HG03354 (cell line): ENCODE data around the gene METTL6.
"Not testable (repeated sequence)": the region's sequence is repeated elsewhere in the genome, so short reads cannot be mapped to it uniquely, and the experiment has no call there.

Experiments used
- ATAC-seq: cut with Tn5 transposase; IDR thresholded peaks from one replicate; pipeline ENCODE4 v1.9.1; 2021; ENCODE audit warnings: mild to moderate bottlenecking; ENCODE audit not compliant: unreplicated experiment, poor library complexity, severe bottlenecking

METTL6 gene, protein sequence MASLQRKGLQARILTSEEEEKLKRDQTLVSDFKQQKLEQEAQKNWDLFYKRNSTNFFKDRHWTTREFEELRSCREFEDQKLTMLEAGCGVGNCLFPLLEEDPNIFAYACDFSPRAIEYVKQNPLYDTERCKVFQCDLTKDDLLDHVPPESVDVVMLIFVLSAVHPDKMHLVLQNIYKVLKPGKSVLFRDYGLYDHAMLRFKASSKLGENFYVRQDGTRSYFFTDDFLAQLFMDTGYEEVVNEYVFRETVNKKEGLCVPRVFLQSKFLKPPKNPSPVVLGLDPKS

DNA sequence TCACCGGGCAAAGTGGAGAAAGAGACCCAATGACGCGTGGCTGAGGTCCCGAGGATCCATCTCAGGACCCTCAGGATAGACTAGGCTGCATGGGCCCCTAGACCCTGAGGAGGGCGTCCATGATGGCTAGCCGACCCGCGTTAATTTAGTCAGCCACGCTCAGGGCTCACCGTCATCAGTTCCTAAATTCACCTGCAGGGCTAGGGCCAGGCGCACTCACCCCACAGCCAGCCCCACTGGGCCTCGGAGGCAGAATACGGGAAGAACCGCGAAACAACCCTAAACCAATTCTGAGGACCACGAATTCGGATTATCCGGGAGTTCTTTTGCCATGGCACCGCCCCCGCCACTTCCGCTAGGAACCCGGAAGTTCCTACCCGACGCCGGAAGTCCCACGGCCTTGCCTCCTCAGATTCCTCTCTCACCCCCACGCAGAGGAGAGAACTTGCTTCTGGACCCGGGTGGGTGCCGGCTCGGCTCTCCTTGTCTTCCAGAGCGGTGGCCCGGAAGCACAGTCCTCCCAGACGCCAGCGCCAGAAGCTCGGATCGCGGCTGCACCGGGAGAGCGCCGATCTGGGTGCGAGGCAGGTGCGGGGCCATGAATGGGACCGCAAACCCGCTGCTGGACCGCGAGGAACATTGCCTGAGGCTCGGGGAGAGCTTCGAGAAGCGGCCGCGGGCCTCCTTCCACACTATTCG lies at the start of gene METTL6, which contains the start of gene EAF1:
Gene METTL6, minus strand, starts transcription at position 363 of the 699 bp plus-strand sequence. CDS start 1,033 bp downstream, outside the sequence.
Gene EAF1, plus strand, starts transcription at position 417 of the 699 bp plus-strand sequence. Its CDS starts 182 bp downstream, at position 599.
- ATAC-seq: peak; percentile 94

DNA sequence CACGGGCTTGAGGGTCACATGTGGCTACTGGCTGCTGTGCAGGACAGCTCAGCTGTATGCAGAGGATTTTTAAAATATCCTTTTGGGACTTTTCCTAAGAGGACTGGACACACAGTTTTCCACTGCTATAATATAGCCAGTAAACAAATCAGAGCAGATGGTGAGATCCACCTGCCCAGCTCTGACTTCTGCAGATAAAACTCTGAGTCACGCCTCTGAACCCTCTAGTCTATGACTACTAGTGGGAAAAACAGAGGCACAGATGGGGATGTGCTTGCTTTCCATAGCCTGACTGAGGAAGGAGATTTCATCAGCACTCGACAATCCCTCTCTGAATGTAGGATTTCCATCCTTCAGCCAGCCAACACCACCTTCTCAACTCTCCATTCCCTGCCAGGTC lies 49.0 kb upstream of the METTL6 start:
- no peak for ATAC-seq

DNA sequence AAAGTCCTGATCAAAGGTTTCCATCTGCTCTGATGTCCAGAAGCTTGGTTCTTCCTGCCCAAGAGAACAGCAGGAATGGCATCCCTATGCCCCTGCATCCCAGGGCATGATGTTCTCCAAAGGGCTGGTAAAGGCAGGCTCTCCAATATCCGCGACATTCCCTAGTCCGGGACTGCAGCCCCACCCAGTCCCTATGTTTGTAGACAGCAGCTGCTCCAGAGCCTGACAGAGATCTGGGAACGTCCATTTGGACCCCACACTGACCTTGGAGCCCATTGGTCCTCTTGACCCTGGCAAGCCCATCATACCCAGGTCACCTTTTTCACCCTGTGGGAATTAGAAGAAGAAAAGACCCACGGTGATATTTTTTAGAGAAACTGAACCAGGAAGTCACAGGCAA lies 47.8 kb upstream of the METTL6 start:
- ATAC-seq: no peak

- ATAC-seq: no peak
These were observed 44.5 kb upstream of the METTL6 start for GRCh38 chr3:15471861-15472260.

DNA sequence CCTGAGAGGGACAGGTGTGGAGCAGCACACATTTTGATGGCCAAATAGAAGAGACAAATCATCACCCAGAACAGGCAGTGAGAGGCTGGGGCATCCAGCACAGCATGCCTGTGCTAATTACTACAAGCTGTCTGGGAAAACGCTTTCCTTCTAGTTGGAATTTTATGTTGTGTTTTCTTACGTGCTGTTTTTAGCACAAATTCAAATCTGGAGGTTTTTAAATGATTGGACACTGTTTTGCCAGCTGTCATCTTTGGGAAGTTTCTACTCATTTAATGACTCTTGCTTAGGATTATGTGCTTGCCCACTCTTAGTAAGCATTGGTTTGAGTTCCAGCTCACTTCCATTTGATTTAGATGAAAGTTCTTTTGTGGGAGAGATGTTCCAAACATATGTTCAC lies 43.5 kb upstream of the METTL6 start:
- ATAC-seq: no peak

DNA sequence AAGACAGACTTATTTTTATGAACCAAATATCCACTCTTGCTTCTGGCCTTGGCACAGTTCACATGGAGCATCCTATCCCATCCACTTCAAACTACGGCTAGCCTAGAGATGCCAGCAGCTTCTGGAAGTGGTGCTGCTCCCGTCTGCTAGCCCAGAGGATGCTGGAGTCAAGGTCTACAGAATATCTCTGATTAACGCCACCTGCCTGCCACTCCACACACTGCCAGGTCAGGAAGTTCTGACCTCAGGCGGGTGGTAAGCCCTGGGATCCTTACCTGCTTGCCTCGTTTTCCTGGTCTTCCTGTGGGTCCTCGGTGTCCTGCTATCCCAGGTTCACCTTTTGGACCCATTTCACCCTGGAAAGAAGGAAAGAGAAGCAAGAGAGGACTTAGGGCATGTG lies 42.9 kb upstream of the METTL6 start:
- ATAC-seq: no peak

DNA sequence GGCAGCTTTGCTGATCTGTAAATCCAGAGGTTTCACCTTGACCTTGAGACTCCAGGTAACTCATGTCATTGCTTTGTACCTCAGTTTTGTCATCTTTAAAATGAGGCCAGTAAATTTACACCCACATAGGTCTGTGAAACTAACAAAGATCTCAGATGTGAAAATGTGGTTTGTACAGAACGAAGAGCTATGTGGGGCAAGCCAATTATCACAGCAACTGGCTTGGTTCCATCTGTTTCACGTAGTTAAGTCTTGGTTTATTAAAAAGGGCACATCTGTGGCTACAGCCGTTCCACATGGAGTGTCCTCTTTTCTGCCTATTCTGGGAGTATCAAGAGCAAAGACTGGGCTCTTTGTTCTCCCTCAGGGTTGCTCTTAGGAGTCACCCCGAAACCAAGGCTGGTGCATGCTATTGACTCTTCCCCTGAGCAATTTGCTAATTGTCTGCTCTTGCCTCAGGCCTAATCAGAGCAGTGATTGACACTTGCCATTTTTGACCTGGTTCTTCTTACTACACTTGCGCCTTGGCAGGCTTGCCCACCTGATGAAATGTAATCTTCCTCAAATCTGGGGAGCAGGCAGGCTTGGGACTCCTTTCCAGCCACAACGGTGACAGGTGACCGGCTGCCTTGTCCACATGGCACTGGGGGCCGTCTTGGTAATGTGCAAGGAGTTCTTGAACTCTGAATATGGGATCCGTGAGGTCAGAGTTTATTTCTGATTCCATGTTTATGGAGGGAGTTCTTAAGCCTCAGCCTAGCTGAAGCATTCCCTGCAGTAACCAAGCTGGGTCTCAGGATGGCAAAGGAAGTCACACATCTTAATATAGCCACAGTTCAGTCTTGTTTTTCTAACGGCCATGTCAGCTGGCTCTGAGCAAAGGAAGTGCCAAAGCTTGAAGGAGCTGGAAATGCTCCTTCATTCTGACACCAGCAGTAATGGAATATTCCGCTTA lies 40.2 kb upstream of the METTL6 start:
- no peak for ATAC-seq

GRCh38 chr3:15465876-15466585 lies 38.7 kb upstream of the METTL6 start:
- no peak for ATAC-seq

DNA sequence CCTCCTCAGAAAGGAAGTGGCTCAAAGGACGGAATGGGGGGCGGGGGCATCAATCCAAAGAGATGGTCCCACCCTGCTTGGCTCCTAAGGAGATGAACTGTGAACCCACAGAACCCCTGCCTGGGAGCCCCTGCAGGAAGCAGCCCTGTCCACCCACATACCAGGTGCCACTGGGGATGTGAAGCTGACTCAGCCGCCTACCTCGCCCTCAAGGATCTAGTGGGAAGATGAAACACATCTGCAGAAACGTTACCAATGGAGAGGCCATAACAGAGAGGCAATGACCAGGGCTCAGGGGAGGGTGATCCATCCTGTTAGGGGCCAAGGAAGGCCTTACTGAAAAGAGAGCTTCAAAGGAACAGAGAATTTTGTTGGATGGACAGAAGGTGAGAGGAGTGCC lies 35.1 kb upstream of the METTL6 start:
- ATAC-seq: no peak

DNA sequence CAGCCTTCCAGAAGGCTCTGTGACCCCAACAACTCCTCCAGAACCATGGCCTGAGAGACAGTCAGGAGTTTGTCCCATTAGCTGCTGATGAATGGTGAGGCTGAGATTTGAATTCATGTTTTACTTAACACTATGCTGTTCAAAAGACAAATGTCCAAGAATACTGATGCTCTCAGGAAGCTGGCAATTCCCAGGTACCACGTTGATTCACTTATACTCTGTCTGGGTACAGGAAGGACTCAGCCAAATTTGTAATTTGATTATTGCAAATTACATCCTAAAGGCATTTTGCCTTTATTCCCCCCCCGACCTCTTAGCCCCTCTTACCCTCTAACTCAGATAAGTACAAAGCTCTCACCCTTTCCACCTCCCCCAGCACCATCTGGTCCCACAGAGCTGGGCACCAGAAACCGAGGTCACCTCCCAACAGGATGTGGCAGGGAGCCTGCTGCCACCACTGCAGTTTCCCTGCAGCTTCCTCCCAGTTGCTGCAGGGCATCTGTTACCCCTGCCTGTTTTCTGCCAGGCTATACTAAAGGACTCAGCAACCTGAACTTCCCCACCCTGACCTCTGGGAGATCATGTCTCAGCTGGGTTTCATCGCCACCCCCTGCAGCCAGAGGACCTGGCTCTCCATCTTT lies 33.7 kb upstream of the METTL6 start:
- no peak for ATAC-seq

- no peak for ATAC-seq
These were observed 31.0 kb upstream of the METTL6 start for GRCh38 chr3:15458212-15458780.

DNA sequence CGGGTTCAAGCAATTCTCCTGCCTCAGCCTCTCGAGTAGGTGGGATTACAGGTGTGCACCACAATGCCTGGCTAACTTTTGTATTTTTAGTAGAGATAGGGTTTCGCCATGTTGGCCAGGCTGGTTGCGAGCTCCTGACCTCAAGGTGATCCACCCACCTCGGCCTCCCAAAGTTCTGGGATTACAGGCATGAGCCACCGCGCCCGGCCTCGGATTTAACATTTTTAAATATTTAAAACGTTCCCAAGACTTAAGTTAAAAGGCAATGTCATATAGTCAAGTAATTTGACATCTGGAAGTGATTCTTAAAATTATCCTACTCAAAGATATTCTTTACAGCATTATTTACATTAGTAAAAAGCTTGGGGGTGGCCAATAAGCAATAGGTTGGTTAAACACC lies 29.6 kb upstream of the METTL6 start:
- ATAC-seq: not testable (repeated sequence)

DNA sequence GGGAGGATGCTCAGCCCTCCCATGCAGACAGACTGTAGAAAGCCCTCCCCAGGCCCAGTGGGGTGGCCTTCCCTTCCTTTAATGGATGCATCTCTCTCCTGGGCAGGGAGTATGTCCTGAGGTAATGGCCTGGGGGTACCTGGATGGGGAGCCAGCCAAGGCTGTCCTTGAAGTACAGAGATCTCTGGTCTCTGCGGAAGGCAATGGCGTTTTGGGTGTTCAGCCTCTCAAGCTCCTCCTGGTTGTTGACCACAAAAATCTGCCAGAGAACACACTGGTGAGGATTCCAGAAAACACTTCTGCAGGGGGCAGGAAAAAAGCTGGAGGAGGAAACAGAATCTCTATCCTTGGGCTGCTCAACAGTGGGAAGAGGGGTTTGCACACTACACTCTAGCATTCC lies 29.0 kb upstream of the METTL6 start:
- ATAC-seq: no peak

GRCh38 chr3:15455756-15456155 lies 28.4 kb upstream of the METTL6 start:
- no peak for ATAC-seq

DNA sequence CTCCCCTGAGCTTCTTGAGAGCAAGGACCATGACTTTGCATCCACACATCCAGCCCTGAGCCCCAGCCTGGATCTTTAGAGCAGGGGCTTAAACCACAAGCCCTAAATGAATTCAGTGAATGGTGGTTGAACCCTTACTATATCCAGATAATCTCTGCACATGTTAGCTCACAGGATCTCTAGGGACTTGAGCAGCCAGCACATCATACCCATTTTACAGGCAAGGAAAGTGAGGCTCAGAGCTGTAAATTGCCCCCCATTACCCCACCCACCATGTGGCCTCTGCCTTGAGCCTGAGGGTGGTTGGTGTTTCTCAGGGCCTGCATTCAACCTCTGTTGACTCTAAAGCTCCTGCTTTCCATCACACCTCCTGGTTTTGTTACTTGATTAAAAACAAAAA lies 27.6 kb upstream of the METTL6 start:
- no peak for ATAC-seq

DNA sequence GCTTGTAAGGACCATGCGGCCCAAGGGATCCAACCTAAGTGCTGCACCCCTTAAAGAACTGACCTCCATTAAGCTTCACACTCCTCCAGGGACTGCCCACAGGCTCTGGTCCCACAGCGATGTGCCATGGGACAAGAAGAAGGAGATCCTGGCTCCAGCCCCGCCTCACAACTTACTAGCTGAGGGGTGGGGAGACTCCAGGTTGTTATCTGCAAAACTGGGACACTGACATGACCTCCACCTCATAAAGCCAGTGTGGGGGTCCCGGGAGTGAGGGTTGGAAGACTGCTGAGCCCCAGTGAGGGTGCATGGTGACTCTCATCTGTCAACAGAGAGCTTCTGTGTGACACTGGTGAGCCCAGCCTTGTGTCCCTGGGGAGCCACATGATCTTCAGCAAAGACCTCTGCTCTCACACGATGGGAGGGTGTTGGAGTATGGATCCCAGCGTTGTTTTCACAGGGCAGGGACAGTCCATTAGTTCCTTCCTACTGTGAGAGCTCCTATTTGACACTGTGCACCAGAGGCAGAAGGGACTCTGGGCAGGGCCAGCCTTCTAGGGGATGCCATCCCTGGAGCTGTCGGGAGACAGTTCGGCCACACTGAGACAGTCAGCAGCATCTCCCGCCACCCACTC lies 26.8 kb upstream of the METTL6 start:
- no peak for ATAC-seq

- ATAC-seq: no peak
These were observed 26.2 kb upstream of the METTL6 start for GRCh38 chr3:15453501-15453900.

GRCh38 chr3:15452961-15453360 lies 25.6 kb upstream of the METTL6 start:
- no peak for ATAC-seq
